Activated T-cell treated with anti-CD3 and anti-CD28 coated beads, Interleukin-2, amount 50 U/mL, for 24 hours (primary cell): ENCODE data around the gene CDHR4.
"Not testable (repeated sequence)": the region's sequence is repeated elsewhere in the genome, so short reads cannot be mapped to it uniquely, and the experiment has no call there.

Source experiments
- DNase-seq: peaks from one replicate; pipeline ENCODE4 v3.0.0-alpha.2; 2020
- H3K27ac Mint-ChIP-seq: 2 replicates; pipeline ENCODE4 v1.8.0; 2020; ENCODE audit warnings: mild to moderate bottlenecking, mixed read lengths
- H3K27me3 Mint-ChIP-seq: 2 replicates; pipeline ENCODE4 v1.8.0; 2020; ENCODE audit warnings: mixed read lengths
- H3K36me3 Mint-ChIP-seq: 2 replicates; pipeline ENCODE4 v1.8.0; 2020; ENCODE audit warnings: low read depth, mixed read lengths
- H3K4me1 Mint-ChIP-seq: 2 replicates; pipeline ENCODE4 v1.8.0; 2020; ENCODE audit warnings: low read depth, mixed read lengths
- H3K4me3 Mint-ChIP-seq: 2 replicates; pipeline ENCODE4 v1.8.0; 2020; ENCODE audit warnings: mild to moderate bottlenecking, moderate library complexity, mixed read lengths
- H3K9me3 Mint-ChIP-seq: 2 replicates; pipeline ENCODE4 v1.8.0; 2020; ENCODE audit warnings: mixed read lengths

CDHR4 gene

DNA sequence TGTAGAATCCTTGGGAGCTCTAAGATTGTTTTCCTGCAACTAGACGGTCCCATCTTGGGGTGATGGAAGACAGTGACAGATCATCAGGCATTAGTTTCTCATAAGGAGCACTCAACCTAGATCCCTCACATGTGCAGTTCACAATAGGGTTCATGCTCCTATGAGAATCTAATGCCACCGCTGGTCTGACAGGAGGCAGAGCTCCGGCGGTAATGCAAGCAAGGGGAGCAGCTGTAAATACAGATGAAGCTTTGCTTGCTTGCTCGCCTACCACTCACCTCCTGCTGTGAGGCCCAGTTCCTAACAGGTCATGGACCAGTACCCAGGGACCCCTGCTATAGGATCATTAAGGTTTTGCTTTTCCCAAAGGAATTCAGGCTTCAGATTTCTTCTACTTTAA lies 50.8 kb downstream of the CDHR4 start:
- H3K9me3 Mint-ChIP-seq, H3K27me3 Mint-ChIP-seq, H3K4me3 Mint-ChIP-seq, H3K27ac Mint-ChIP-seq, H3K4me1 Mint-ChIP-seq, DNase-seq: not testable (repeated sequence)
- peaks cover 58% of the 10 kb centered on the region for H3K36me3 Mint-ChIP-seq

DNA sequence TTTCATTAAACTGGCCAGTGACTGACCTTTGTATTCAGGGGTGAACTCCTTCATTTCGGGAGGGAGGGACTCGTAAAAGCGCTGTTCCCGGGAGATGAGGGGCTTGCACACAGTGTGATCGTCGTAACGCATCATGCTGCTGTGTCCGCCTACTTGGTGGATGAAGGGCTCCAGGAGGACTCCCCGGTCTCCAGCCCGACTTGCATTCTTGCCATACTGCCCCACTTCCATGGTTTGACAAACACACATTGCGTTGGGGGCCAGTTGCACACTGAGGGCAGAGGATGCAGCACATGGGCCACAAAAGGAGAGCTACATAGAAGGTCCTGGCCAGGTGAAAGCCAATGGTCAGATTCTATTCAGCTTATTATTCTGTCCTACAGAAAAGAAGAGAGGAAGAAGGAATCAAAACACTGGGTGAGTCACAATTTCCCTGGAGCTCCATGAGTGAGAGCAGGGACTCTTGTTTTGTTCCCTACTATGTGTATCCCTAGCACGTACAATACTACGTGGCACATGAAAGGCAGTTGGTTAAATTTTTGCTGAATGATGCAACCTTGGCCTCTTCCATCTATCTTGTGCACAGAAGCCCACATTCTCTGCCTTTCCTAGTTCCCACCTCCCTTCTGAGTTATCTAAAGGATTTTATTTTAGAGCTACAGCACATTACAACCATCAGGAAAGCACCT lies 51.7 kb downstream of the CDHR4 start:
- no peak for DNase-seq
- peaks cover 58% of the 10 kb centered on the region for H3K36me3 Mint-ChIP-seq
- H3K27ac Mint-ChIP-seq: no peak overlapping the region

DNA sequence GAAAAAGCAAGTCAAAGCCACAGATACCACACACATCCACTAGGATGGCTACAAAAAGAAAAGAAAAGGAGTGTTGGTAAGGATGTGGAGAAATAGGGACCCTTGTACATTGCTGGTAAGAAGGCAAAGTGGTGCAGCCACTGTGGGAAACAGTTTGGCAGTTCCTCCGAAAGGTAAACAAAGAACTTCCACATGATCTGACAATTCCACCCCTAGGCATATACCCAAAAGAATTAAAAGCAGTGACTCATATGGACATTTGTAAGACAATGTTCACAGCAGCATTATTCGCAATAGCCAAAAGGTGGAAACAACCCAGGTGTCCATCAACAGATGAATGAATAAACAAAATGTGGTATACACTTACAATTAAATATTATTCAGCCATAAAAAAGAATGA lies 53.7 kb downstream of the CDHR4 start:
- Mint-ChIP-seq H3K36me3 (peaks cover 57% of the 10 kb centered on the region), H3K27me3 (no peaks in the 10 kb centered on the region), H3K27ac (no peak overlapping the region), H3K4me3 (no peak overlapping the region), H3K4me1 (peaks cover 2% of the 10 kb centered on the region), H3K9me3 (no peaks in the 10 kb centered on the region)
- DNase-seq: no peak

More for the DNA sequence above, 51.7 kb downstream of the CDHR4 start:
- Mint-ChIP-seq H3K9me3 (no peaks in the 10 kb centered on the region), H3K4me3 (no peak overlapping the region), H3K4me1 (peaks cover 3% of the 10 kb centered on the region), H3K27me3 (no peaks in the 10 kb centered on the region)
